Gastroesophageal sphincter (tissue), 3 donors: ENCODE measurements around the gene CAPN2.

Experiments
- EP300 ChIP-seq: sonication (generic); formaldehyde crosslinking; IDR thresholded peaks from one replicate; pipeline ENCODE4 v1.6.1; 2017; ENCODE audit warnings: antibody characterized with exemption, mild to moderate bottlenecking
- POLR2A ChIP-seq, 2 donors: fragments of 450-650 bp; IDR thresholded peaks; one replicate each; pipeline ENCODE4 v1.6.1; 2017; ENCODE audit warnings: antibody characterized with exemption in 2 of 2, mild to moderate bottlenecking in 2 of 2, moderate library complexity in 1 of 2
- POLR2AphosphoS5 ChIP-seq: sonication (generic); formaldehyde crosslinking; IDR thresholded peaks from one replicate; pipeline ENCODE4 v1.6.1; 2017; ENCODE audit warnings: antibody characterized with exemption
- TF ChIP-seq, protein P1 (sequence below), 4 experiments: fragments of 200-600 bp in 2 of 4; fragments of 450-650 bp in 2 of 4; sonication (generic) in 1 of 4; IDR thresholded peaks; one replicate each; pipeline ENCODE4 v1.5.1; 2017 to 2019; ENCODE audit warnings: antibody characterized with exemption in 4 of 4, mild to moderate bottlenecking in 2 of 4, moderate library complexity in 2 of 4

DNA sequence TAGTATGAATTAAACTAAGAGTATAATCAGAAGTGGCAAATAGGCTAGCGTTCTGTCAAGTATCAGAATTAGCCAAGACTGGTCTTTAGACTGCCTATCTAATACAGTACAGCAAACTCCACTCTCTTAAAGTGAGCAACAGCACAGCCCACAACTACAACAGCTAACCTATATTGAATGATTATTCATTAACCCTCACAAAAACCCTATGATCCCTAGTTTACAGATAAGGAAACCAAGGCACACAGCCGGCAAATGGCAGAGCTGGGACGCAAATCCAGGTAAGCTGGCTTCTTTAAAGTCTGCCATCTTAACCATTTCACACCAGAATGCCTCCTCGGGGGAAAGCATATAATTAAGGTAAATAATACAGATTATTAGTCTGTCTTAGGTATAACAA, 81.4 kb downstream of the CAPN2 start:
- TF ChIP-seq, protein P1, sequence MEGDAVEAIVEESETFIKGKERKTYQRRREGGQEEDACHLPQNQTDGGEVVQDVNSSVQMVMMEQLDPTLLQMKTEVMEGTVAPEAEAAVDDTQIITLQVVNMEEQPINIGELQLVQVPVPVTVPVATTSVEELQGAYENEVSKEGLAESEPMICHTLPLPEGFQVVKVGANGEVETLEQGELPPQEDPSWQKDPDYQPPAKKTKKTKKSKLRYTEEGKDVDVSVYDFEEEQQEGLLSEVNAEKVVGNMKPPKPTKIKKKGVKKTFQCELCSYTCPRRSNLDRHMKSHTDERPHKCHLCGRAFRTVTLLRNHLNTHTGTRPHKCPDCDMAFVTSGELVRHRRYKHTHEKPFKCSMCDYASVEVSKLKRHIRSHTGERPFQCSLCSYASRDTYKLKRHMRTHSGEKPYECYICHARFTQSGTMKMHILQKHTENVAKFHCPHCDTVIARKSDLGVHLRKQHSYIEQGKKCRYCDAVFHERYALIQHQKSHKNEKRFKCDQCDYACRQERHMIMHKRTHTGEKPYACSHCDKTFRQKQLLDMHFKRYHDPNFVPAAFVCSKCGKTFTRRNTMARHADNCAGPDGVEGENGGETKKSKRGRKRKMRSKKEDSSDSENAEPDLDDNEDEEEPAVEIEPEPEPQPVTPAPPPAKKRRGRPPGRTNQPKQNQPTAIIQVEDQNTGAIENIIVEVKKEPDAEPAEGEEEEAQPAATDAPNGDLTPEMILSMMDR (IDR thresholded peaks at IDR 0.05) = no peak
- TF ChIP-seq EP300 (no peak), POLR2A (IDR thresholded peaks at IDR 0.05) (no peak), POLR2AphosphoS5 (no peak)
